Pulmonary artery endothelial cell (primary cell): ENCODE results near the gene ZNF621. TPM values are rescaled to one million over a fixed set of nuclear protein-coding genes. Genes with fewer than 3 reads are reported as not detected.
"Not testable (repeated sequence)": the region's sequence is repeated elsewhere in the genome, so short reads cannot be mapped to it uniquely, and the experiment has no call there.

Source experiments
- DNase-seq: peaks from one replicate; pipeline ENCODE4 v3.0.0-alpha.2; 2011; ENCODE audit warnings: low read depth, low spot score
- total RNA-seq: library from RNA; depleted of rRNA; stranded (reverse); fragments of >200 nt; gene quantifications from 2 replicates; pipeline ENCODE4 v1.2.3, GENCODE V29; 2014

ZNF621 gene
- total RNA-seq, 1 donor from 2014 or later = 8.8 TPM

DNA sequence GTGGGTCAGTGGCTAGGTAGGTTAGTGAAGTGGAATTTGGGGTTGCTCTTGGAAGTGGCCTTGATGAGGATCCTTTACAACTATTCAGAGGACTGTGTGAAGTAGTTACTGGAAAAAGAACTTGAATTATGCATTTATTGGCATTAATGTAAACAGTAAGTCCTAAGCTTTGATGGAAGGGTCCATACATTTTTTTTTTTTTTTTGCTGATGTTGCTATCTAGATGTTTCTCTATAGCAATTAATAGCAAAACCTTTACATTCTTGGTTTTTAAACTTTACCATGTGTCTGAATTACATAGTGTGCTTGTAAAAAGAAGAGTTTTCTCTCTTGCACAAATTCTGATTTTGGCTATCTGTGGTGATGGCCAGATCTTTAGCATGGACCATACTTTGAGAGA, 9.5 kb downstream of the ZNF621 start:
- no peak for DNase-seq

DNA sequence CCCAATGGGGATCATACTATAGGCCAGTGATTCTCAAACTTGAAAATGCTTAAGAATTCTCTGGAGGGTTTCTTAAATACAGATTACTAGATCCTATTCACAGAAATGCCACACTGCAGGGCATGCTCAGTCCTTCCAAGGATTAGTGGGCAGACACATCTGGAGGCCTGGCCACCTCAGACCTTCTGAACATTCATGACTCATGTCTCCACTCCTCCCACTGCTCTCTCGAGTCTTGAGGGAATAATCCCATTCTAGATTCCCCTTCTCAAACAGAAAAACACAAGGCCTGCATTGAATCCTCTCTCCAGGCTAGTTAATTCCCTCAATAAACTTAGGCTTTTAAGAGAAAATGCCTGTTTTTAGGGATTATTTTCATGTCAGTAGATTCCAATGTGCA, 22.1 kb downstream of the ZNF621 start:
- no peak for DNase-seq

DNA sequence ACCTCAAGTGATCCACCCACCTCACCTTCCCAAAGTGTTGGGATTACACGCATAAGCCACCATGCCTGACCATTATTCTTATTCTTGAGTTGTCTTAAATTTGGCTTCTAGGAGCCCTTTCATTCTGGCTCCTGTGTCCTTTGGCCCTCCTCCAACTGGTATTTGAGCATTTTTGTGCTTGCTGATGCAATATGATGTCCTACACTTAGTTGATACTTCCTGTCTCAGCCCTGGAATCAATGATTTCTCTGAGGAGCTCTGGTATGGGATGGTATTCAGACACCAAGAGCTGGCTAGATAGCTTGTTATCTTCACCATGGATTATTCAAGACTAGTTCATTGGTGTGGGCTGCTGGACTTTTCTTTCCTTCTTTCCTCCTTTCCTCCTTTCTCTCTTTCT, 25.4 kb downstream of the ZNF621 start:
- no peak for DNase-seq

DNA sequence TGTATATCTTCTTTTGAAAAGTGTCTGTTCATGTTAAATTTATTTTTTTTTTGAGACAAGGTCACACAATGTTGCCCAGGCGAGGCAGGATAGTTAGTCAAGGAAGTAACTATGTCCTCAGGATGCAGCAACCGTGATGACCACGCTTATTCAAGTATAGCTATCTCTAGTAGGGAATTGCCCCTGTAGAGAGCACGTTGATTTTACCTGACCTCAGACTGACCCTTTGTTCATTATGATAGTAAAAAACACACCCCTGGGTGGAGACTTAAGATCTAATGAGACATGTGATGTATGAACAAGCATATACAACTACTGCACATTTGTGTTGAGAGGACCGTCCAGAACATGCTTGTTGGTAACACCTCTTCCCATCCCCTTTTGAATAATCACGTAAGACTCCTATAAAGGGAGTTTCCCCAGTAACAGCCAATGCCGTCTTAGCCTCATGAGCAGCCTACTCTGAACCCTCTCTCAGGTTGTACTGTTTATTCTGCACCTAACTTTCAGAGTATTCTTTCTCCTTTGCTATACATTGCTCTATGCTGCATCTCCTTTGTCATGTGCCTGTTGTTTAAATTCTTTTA, 32.9 kb downstream of the ZNF621 start:
- no peak for DNase-seq

DNA sequence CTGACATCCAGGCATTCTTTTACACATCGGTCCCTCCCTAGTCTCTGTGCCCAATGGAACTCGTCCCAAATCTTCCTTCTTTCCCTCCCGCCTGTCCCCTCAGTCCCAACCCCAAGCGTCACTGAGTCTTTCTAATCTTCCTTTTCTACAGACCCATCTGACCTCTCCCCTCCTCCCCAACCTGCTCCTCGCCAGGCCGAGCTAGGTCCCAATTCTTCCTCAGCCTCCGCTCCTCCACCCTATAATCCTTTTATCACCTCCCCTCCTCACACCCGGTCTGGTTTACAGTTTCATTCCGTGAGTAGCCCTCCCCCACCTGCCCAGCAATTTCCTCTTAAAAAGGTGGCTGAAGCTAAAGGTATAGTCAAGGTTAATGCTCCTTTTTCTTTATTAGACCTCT, 37.7 kb downstream of the ZNF621 start:
- DNase-seq = not testable (repeated sequence)

DNA sequence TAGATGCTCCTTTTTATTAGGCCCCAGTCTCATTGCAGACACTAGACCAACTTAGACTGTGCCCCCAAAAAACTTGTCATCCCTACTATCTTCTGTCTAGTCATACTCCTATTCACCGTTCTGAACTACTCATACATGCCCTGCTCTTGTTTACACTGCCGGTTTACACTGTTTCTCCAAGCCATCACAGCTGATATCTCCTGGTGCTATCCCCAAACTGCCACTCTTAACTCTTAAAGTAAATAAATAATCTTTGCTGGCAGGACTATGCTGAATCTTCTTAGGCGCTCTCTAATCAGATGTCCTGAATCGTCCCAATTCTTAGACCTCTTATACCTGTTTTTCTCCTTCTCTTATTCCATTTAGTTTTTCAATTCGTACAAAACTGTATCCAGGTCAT, 40.9 kb downstream of the ZNF621 start:
- not testable (repeated sequence) for DNase-seq

DNA sequence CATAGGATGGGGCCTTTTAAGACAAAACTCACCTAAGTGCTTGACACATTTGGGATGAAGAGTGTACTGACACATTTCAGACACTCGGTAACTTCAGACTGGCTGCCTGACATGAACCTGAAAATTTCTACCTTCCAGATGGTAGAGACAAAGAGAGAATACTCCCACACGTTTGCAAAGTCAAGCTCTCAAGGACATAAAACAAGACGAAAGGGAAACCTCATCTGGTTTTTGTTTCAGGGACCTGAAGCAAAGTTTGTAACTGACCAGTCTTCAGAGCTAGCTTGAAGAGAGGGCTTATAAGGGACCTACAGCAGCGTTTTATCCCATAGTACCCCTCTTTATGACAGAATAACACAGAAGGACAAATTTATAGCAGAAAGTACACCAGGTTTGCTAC, 41.9 kb downstream of the ZNF621 start:
- DNase-seq = no peak

DNA sequence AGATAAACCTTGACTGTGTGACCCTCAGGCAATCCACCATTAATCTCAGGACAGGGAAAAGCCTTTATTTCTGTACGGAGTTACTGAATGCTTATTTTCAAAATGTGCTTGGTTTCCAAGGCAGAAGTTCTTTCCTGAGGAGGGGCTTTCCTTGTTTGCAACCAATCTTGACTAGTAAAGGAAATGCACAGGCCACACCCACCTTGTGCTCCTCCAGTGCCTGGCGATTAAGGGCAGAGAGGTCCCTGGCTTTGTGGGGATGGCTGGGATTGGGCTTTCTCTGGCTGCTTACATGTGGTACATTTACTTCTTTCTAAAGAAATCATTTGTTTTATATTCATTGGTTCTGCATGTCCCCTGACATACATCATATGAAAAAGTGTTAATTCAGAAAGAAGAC, 47.8 kb downstream of the ZNF621 start:
- no peak for DNase-seq

DNA sequence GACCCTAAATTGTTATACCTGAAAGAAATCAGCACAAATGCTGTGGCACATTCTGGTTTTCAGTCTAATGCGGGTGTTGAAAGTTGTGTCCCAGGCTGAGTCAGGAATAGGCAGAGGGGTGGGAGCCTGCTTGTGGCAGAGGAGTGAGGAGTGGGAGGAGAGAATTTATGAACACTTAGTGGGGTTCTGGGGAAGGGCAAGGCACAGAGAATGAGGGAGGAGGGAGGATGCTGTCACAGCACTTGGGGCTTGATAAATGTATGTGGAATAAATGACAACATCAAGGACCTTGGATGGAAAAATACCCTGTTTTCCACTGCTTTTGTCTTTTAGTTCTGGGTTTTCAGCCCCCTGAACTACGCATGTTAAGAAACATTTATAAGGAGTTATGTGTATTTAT, 49.3 kb downstream of the ZNF621 start:
- no peak for DNase-seq

DNA sequence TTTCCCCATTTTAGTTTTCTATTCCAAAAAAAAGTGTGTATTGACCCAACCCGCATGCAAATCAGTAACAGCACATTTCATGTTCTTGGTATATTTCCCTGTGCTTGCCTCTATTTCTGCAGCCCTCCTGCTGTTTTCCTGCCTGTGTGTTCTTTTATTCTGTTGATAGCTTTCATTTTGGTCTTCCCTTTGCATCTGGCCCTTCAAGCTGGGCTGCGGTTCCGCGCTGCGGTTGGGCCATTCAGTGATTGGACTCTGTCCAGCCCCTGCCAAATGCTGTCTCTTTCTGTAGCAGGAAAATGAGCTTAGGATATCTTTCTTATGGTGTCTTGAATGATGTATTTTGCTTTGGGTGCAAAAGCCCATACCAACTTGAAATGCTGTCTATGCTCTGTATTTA, 49.9 kb downstream of the ZNF621 start:
- no peak for DNase-seq

DNA sequence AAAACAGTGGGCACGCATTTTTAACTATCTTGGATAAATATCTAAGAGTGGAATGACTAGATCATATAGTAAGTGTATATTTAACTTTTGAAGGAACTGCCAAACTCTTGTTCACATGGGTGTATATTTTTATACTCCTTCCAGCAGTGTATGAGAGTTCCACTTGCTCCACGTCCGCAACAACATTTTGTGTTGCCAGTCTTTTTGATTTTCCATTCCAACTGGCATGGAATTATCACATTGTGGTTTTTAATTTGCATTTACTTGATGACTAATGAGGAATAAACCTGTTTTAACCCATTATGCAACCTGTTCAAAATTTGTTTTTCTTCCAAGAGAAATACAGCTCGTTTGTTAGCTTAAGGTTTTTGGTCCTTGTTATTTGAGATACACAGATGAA, 51.6 kb downstream of the ZNF621 start:
- no peak for DNase-seq

DNA sequence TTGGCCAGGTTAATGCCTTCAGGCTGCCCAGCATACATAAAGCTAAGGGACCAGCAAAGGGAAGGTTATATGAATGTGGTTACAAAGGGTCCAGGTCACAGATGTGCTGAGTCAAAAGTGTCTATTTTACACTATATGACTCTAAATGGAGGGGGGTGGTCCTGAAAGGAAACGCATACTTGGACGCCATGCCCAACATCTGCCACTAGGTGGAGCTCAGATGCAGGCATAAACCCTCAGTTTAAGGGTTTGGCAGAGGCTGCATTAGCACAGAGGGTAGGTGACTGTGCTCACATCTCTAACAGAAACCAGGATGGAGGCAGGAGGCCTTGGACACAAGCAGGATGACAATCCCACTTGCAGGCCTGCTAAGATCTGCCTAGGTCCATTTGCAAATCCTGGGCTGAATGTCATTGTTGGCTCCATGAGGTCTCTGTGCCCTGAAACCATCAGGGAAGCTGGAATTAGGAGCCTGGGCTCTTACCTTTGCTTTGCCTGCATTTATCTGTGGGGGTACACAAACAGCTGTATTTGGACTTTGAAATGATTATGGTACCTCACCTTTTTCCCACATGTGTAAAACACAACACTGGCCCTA, 55.8 kb downstream of the ZNF621 start:
- peak; percentile 22 for DNase-seq

DNA sequence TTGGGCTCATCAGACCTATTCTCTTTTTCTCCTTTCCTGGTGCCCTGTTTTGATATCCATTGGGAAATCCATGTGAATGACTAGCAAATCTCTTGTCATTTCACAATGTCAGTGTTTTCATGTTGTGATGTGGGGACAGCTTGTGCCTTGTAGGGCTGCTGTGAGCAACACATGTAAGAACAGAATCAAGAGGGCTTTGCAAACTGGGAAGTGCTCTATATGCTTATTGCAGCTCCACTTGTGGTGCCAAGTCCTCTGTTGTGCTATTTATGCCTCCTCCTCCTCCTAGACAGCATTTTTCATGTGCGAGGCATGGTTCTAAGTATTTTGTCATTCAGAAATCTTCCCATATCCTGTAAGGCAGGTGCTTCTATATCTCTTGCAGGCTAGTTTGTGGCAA, 56.4 kb downstream of the ZNF621 start:
- no peak for DNase-seq

DNA sequence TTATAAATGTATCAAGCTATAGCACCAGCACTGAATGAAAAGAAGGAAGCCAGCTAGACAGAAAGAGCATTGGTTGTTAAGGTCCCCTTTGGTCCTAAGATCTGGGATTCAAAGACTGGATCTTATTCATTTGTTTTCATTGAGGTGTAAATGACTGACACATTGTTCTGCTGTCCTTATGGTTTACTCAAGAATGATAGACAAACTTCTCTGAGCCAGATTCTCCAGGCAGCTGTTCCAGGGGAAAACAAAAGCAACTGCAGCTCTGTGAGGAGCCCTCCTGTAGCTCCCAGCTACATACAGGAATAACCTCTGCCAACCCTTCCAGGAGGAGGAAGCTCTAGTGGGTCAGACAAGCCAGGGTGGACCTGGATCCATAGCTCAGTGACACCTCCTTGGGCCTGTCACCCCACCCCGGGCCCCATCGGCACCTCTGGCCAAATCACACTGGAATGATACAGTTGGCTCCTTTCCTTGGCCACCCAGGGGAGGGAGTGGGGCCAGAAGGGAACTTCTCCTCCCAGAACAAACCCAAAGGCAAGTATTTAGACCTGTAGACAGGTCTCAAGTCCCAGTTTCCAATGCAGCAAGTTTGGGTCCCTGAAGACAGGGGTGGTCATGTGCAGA, 57.8 kb downstream of the ZNF621 start:
- no peak for DNase-seq

DNA sequence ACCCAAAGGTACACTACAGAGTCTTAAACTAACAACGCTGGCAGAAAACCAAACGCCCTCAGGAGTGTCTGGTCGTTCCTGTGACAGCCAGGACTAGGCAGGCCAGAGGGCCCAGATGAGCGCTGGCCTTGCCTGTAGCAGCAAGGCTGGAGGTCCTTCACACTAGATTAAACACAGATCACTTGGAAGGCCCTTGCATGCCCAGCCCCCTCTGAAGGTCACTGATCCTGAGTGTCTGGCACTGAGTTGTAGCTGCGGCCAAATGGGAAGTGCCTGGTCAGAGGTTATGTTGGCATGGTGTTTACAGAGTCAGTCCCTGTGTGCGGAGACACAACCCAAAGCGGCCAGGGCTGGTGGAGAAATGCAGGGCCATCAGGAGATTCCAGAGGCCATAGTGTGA, 58.9 kb downstream of the ZNF621 start:
- no peak for DNase-seq

DNA sequence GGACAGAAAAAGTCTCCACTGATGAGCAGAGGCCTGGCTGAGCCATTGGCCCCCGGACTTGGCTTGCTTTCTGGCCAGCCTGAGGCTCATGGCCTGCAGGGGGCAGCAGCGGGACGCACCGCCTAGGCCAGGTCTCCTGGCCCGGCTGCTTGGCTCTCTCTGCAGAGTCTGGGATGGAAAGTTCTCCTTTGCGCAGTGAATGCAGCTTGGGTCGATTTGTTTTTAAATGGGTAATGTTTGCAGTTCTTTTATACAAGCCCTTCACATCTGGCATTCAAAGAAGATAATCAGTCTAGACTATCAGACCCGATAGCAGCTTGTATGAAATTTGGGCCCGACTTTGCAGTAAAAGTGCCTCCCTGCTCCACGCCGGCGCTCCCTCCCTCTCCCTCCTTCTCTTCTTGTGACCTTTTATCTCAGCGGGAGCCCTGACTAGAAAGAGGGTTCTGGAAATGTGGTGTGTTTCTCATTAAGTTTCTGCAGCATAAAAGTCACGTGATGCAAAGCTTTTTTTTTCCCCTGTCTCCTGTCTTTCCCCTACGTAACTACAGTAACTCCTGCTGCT, 59.9 kb downstream of the ZNF621 start:
- DNase-seq = peak; percentile 45

DNA sequence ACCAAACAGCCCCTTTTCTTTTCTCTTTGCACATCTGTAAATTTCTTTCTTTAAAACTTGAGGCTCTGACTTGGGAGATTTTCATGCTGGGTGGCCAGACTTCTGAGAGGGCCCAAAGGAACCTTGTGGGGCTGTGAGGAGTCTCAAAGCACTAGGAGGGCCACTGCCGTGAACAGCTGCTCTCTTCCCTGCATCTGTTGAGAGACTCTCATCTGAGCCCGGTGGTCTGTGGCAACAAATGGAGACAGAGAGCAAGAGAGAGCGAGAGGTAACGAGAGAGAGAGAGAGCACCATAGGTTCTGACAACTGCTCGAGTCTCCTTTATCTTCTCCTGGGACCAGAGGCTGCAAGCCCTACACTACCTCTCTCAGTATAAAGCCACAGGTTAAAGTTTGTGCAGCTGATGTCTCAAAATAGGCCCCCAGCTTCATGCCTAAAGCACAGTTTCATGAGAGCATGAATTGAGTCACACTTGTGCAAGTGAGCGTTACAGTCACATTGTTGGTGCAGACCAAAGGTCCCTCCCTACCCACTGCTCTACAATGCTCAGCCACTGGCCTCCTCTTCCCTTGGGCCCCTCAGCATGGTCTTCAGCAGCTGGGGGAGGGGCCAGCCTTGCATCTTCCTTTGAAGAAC, 60.7 kb downstream of the ZNF621 start:
- DNase-seq = no peak

DNA sequence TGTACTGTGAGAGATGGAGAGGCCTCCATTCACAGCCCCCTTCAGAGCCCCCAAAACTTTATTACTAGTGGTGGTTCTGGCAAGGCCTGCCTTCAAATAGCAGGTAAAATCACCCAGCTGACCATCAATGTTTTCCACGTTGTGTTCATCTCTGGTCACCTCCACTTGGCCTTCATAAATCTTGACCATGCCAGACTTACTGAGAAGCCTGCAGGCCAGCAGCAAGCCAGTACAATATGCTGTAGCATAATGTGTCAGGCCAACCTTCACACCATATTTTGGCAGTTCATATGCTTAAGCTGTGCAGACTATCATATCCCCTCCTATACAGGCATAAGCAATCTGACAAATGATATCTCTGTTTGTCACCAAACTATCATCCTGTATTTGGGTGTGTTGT, 62.1 kb downstream of the ZNF621 start:
- DNase-seq = no peak

DNA sequence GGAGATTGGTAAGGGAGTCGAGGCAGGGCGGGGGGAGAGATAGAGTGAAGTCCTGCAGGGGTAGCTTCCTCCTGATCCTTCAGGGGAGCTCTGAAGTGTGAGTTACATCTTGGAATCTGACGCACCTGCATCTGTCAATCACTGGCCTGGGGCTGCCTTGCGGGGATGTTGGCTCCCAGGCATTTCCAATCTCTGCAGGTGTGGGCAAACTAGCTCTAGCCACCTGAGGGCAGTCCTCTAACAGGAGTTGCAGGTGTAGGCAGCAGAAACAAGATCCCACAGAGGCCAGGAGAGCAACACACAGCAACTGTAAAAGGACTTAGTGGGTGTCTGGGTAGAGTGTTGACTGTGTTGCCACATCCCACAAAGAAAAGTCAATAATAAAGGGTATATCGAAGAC, 63.6 kb downstream of the ZNF621 start:
- DNase-seq = no peak
